Measurements from ENCODE around the gene ENO2.

- no peak for TF ChIP-seq POLR2A (IDR thresholded peaks at IDR 0.05)
- TF ChIP-seq, protein P1, sequence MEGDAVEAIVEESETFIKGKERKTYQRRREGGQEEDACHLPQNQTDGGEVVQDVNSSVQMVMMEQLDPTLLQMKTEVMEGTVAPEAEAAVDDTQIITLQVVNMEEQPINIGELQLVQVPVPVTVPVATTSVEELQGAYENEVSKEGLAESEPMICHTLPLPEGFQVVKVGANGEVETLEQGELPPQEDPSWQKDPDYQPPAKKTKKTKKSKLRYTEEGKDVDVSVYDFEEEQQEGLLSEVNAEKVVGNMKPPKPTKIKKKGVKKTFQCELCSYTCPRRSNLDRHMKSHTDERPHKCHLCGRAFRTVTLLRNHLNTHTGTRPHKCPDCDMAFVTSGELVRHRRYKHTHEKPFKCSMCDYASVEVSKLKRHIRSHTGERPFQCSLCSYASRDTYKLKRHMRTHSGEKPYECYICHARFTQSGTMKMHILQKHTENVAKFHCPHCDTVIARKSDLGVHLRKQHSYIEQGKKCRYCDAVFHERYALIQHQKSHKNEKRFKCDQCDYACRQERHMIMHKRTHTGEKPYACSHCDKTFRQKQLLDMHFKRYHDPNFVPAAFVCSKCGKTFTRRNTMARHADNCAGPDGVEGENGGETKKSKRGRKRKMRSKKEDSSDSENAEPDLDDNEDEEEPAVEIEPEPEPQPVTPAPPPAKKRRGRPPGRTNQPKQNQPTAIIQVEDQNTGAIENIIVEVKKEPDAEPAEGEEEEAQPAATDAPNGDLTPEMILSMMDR (IDR thresholded peaks at IDR 0.05), result no peak
These were observed 42.8 kb downstream of the ENO2 start for GRCh38 chr12:6957151-6957701.
